K562 (cell line): ENCODE results near the gene RABGAP1L. TPM values are rescaled to one million over a fixed set of nuclear protein-coding genes. Genes with fewer than 3 reads are reported as not detected.
A peak's percentile ranks its signal among the peaks of the same experiment; 100 is the strongest.

Experiments
- ATAC-seq: fragments of 200-7000 bp; cut with Tn5 transposase; 3 replicates; pipeline ENCODE4 v1.9.1; 2020; ENCODE audit warnings: moderate library complexity
- BruUV-seq: library from RNA; stranded (reverse); fragments of 400-500 nt; replicated peaks from 2 replicates; lab custom pipeline; 2021; lab: Mats Ljungman, UMichigan
- CTCF ChIA-PET: fragments of 300-600 bp; formaldehyde crosslinking; extraction: SDS; loops from one replicate; lab custom pipeline; 2021; ENCODE audit warnings: low intra/inter-chr PET ratio; lab: Yijun Ruan, JAX
- POLR2A ChIA-PET: fragments of 300-600, 350-650 bp; sonication (Branson Sonifier 250); formaldehyde crosslinking; extraction: SDS; loops from one replicate; lab custom pipeline; 2021; ENCODE audit warnings: antibody characterized with exemption, inconsistent platforms; lab: Yijun Ruan, JAX
- DNase-seq, 4 experiments: peaks; one replicate each; pipeline versions ENCODE4 v3.0.0 to v3.0.0-alpha.2; 2011 to 2018; ENCODE audit warnings: low spot score in 3 of 4, mixed read lengths in 3 of 4; ENCODE audit errors: extremely low read depth in 1 of 4
- FAIRE-seq: peaks from 2 replicates; lab custom pipeline; 2011; peaks lifted over from hg19 to GRCh38; lab: Jason Lieb, UNC
- H2AFZ ChIP-seq: 2 replicates; pipeline ENCODE4 v1.6.0; 2011; ENCODE audit warnings: low read depth, low read length, control low read depth, inconsistent platforms
- H3K27ac ChIP-seq: fragments of 200-600 bp; 3 replicates; pipeline ENCODE4 v1.8.0; 2011; ENCODE audit warnings: low read depth, mild to moderate bottlenecking, control low read depth, inconsistent platforms, low read length, moderate library complexity, mixed read lengths; ENCODE audit errors: extremely low read depth
- H3K27me3 ChIP-seq, 2 experiments: fragments of 300-600 bp in 1 of 2; 2 replicates in 1 of 2; 3 replicates in 1 of 2; pipeline versions ENCODE4 v1.6.0 to v1.8.0; 2011; ENCODE audit warnings: inconsistent platforms in 2 of 2, low read length in 2 of 2, mild to moderate bottlenecking in 1 of 2, mixed read lengths in 1 of 2, moderate library complexity in 1 of 2; ENCODE audit not compliant: control insufficient read depth in 2 of 2, insufficient read depth in 2 of 2
- H3K36me3 ChIP-seq: fragments of 300-600 bp; 3 replicates; pipeline ENCODE4 v1.8.0; 2011; ENCODE audit warnings: mild to moderate bottlenecking, low read length, inconsistent platforms; ENCODE audit not compliant: control insufficient read depth, insufficient read depth
- H3K4me1 ChIP-seq, 2 experiments: fragments of 200-600 bp in 1 of 2; replicated peaks in 1 of 2; 2 replicates in 1 of 2; 3 replicates in 1 of 2; pipeline versions ENCODE4 v1.5.1 to v1.8.0; 2011; ENCODE audit warnings: inconsistent platforms in 2 of 2, low read length in 2 of 2, mild to moderate bottlenecking in 1 of 2, mixed read lengths in 1 of 2, moderate library complexity in 1 of 2; ENCODE audit not compliant: control insufficient read depth in 2 of 2, insufficient read depth in 2 of 2
- H3K4me2 ChIP-seq: 2 replicates; pipeline ENCODE4 v1.6.1; 2011; ENCODE audit warnings: low read length, control low read depth, inconsistent platforms, mixed read lengths; ENCODE audit not compliant: insufficient read depth
- H3K4me3 ChIP-seq: fragments of 200-600 bp; sonication (generic), shearing (Covaris generic); 2 replicates; pipeline ENCODE4 v1.5.1; 2016; ENCODE audit warnings: control low read depth, inconsistent platforms
- H3K79me2 ChIP-seq: fragments of 200-600 bp; 3 replicates; pipeline ENCODE4 v1.8.0; 2011; ENCODE audit warnings: low read length, inconsistent platforms; ENCODE audit not compliant: control insufficient read depth, insufficient read depth
- H3K9ac ChIP-seq, 2 experiments: 2 replicates each; pipeline versions ENCODE4 v1.6.0 to v1.6.1; 2011; ENCODE audit warnings: low read depth in 2 of 2, low read length in 2 of 2, control low read depth in 1 of 2, inconsistent platforms in 1 of 2, mild to moderate bottlenecking in 1 of 2, mixed read lengths in 1 of 2; ENCODE audit not compliant: insufficient read depth in 1 of 2
- H3K9me1 ChIP-seq: one replicate; pipeline ENCODE4 v1.6.0; 2011; ENCODE audit warnings: inconsistent platforms, mild to moderate bottlenecking, low read length, moderate library complexity; ENCODE audit not compliant: control insufficient read depth, insufficient read depth
- H3K9me3 ChIP-seq: replicated peaks from 2 replicates; pipeline ENCODE4 v1.5.1; 2011; ENCODE audit warnings: low read depth, low read length, inconsistent platforms; ENCODE audit not compliant: control insufficient read depth, insufficient read depth
- H4K20me1 ChIP-seq: replicated peaks from 2 replicates; pipeline ENCODE4 v1.6.1; 2011; ENCODE audit warnings: low read length, inconsistent platforms, mixed read lengths; ENCODE audit not compliant: control insufficient read depth, insufficient read depth
- ARID3A ChIP-seq: IDR thresholded peaks from 2 replicates; pipeline ENCODE4 v1.6.1; 2012; ENCODE audit warnings: low read depth, low read length, improper control_type of control experiment, borderline replicate concordance
- DIDO1 ChIP-seq: fragments of 450-650 bp; IDR thresholded peaks from 2 replicates; pipeline ENCODE4 v1.6.1; 2016; ENCODE audit warnings: low read depth, missing biosample characterization, missing genetic modification characterization
- JUND ChIP-seq, 2 experiments: IDR thresholded peaks; 2 replicates in 1 of 2; 3 replicates in 1 of 2; pipeline ENCODE4 v1.6.1; 2011; ENCODE audit warnings: borderline replicate concordance in 2 of 2, low read depth in 2 of 2, low read length in 2 of 2, improper control_type of control experiment in 1 of 2, missing biosample characterization in 1 of 2, missing genetic modification characterization in 1 of 2, missing genetic modification reagents in 1 of 2
- KLF6 ChIP-seq: fragments of 250-450 bp; sonication (Bioruptor Pico); IDR thresholded peaks from 2 replicates; pipeline ENCODE4 v1.4.0; 2020; ENCODE audit warnings: mild to moderate bottlenecking, moderate library complexity, borderline replicate concordance
- MGA ChIP-seq: fragments of 450-650 bp; IDR thresholded peaks from 2 replicates; pipeline ENCODE4 v1.6.1; 2016; ENCODE audit warnings: mild to moderate bottlenecking, moderate library complexity
- ZBTB9 ChIP-seq: fragments of 450-650 bp; formaldehyde crosslinking; IDR thresholded peaks from 2 replicates; pipeline ENCODE4 v1.4.0; 2020; ENCODE audit warnings: mild to moderate bottlenecking, moderate library complexity
- WGBS: fragments of 100-300 bp; shearing (Covaris generic); methylation state at CpG from one replicate; pipeline ENCODE4 v1.1.6; 2016; ENCODE audit warnings: low coverage, mixed read lengths; ENCODE audit not compliant: insufficient coverage; ENCODE audit errors: missing lambda C conversion rate; 5-methylcytosine and 5-hydroxymethylcytosine counted together
- in situ Hi-C: fragments of 300-500 bp; cut with MboI; formaldehyde crosslinking; loops from 4 replicates; pipeline ENCODE4 v1.15.0; 2018; ENCODE audit warnings: inconsistent platforms, mixed read lengths
- intact Hi-C: fragments of 100-400 bp; cut with micrococcal nuclease; formaldehyde crosslinking; loops from 2 replicates; pipeline ENCODE4 v1.14.2; 2022
- polyA plus RNA-seq, 8 experiments: library from polyadenylated mRNA; depleted of rRNA in 4 of 8; stranded (reverse) in 5 of 8; unstranded in 3 of 8; fragments of >200 nt; fragmentation: Nextera tagmentation in 2 of 8; fragmentation: Illumina TruSeq in 1 of 8; extraction: Ambion mirVana in 2 of 8; extraction: Trizol in 1 of 8; gene quantifications; 2 replicates each; pipeline versions ENCODE4 v1.2.1 to v1.2.3, GENCODE V29; 2011 to 2014; ENCODE audit warnings: inconsistent platforms in 1 of 8, missing spikeins in 1 of 8
- total RNA-seq, 7 experiments: library from RNA; depleted of rRNA in 6 of 7; stranded (reverse); fragments of >200 nt in 6 of 7; fragmentation: Illumina TruSeq in 2 of 7; extraction: Trizol in 2 of 7; gene quantifications; 2 replicates each; pipeline versions ENCODE4 v1.2.1 to v1.2.3, GENCODE V29; 2011 to 2021; ENCODE audit warnings: low replicate concordance in 1 of 7

The RABGAP1L gene
- total and polyA plus RNA-seq, 9 of the 15 experiments (the other 6 are each of a cell fraction or from before 2014, with no cell fraction given), result 16.5 to 44.9 (median 26.7) TPM

GRCh38 chr1:174791863-174792262 lies 632.5 kb downstream of the RABGAP1L start:
- Histone ChIP-seq H3K27me3 (no peaks in the 10 kb centered on the region), H3K4me3 (no peak overlapping the region), H4K20me1 (no peaks in the 10 kb centered on the region), H3K9me1 (no peaks in the 10 kb centered on the region), H2AFZ (peak overlapping the region; percentile 35; the same call in 1 of the 2 replicates), H3K79me2 (no peaks in the 10 kb centered on the region), H3K9ac (no peak overlapping the region), H3K4me2 (no peak overlapping the region), H3K9me3 (no peaks in the 10 kb centered on the region), H3K27ac (no peak overlapping the region), H3K36me3 (no peaks in the 10 kb centered on the region), H3K4me1 (peaks cover 4 to 13% of the 10 kb centered on the region in 2 experiments; a peak in 4 of 5 replicates)
- 0% methylated on average over 2 of the region's 2 CpGs for WGBS
- no TSS peak for BruUV-seq
- ChIA-PET POLR2A (no interaction called here), CTCF (no interaction called here)
- in situ Hi-C loops, result no loop called here
- FAIRE-seq (peak; percentile 68), DNase-seq (peak in 2 of 4 experiments; percentile 32 to 51), ATAC-seq (peak; percentile 72)
- intact Hi-C loops, result no loop called here
- no peak for TF ChIP-seq DIDO1 (tag)
- TF ChIP-seq ZBTB9 (CRISPR knock-in tag), result 0 out of 2 replicates have a peak, but pooled peaks have one; percentile 53
- TF ChIP-seq ARID3A, result no peak
- TF ChIP-seq MGA, result no peak
- TF ChIP-seq JUND (IDR thresholded peaks at IDR 0.05; ENCODE audit: borderline replicate concordance, low read depth, low read length), result no peak
- peak; percentile 29; the same call in 2 of the 3 replicates for TF ChIP-seq JUND (tag; IDR thresholded peaks at IDR 0.05; ENCODE audit: borderline replicate concordance, low read depth, low read length)
- TF ChIP-seq KLF6 (CRISPR knock-in tag), result no peak
